Neuronal stem cell (in vitro differentiated cells): ENCODE measurements around the gene GAA.

Experiments used
- DNase-seq: peaks from one replicate; pipeline ENCODE4 v3.0.0-alpha.2; 2013; ENCODE audit warnings: low spot score
- H2AFZ ChIP-seq: one replicate; pipeline ENCODE4 v1.6.1; 2013; ENCODE audit warnings: mild to moderate bottlenecking, low read length, inconsistent platforms
- H2AK5ac ChIP-seq: 2 replicates; pipeline ENCODE4 v1.6.1; 2013; ENCODE audit warnings: low read depth, mild to moderate bottlenecking, inconsistent platforms, low read length, moderate library complexity, mixed read lengths
- H2BK120ac ChIP-seq: 2 replicates; pipeline ENCODE4 v1.6.1; 2013; ENCODE audit warnings: low read depth, mild to moderate bottlenecking, inconsistent platforms, low read length, moderate library complexity, mixed read lengths
- H2BK12ac ChIP-seq: one replicate; pipeline ENCODE4 v1.6.1; 2013; ENCODE audit warnings: low read length, inconsistent platforms
- H2BK15ac ChIP-seq: 2 replicates; pipeline ENCODE4 v1.6.1; 2013; ENCODE audit warnings: mild to moderate bottlenecking, low read length, inconsistent platforms, mixed read lengths
- H2BK5ac ChIP-seq: one replicate; pipeline ENCODE4 v1.6.1; 2013; ENCODE audit warnings: inconsistent platforms, mild to moderate bottlenecking, low read length, moderate library complexity
- H3K14ac ChIP-seq: one replicate; pipeline ENCODE4 v1.6.1; 2013; ENCODE audit warnings: low read length, inconsistent platforms
- H3K18ac ChIP-seq: 2 replicates; pipeline ENCODE4 v1.6.1; 2013; ENCODE audit warnings: low read length, inconsistent platforms
- H3K23ac ChIP-seq: 2 replicates; pipeline ENCODE4 v1.6.1; 2013; ENCODE audit warnings: low read depth, mild to moderate bottlenecking, mixed read lengths, low read length, inconsistent platforms; ENCODE audit not compliant: poor library complexity
- H3K27ac ChIP-seq: replicated peaks from 3 replicates; pipeline ENCODE4 v1.5.1; 2013; ENCODE audit warnings: low read length, inconsistent platforms
- H3K27me3 ChIP-seq, 3 experiments: 2 replicates each; pipeline ENCODE4 v1.6.1; 2013; ENCODE audit warnings: low read length in 3 of 3, mild to moderate bottlenecking in 2 of 3, inconsistent platforms in 1 of 3, low read depth in 1 of 3, mixed read lengths in 1 of 3, moderate library complexity in 1 of 3; ENCODE audit not compliant: control insufficient read depth in 3 of 3, insufficient read depth in 3 of 3
- H3K36me3 ChIP-seq, 2 donors: replicated peaks in 1 of 2; 2 replicates each; pipeline ENCODE4 v1.6.1; 2013; ENCODE audit warnings: low read length in 2 of 2; ENCODE audit not compliant: control insufficient read depth in 2 of 2, insufficient read depth in 2 of 2
- H3K4ac ChIP-seq: 2 replicates; pipeline ENCODE4 v1.6.1; 2013; ENCODE audit warnings: inconsistent platforms, mild to moderate bottlenecking, low read length, moderate library complexity
- H3K4me1 ChIP-seq, 2 donors: 1 replicate in 1 of 2; 2 replicates in 1 of 2; pipeline ENCODE4 v1.6.1; 2013; ENCODE audit warnings: low read length in 2 of 2, low read depth in 1 of 2; ENCODE audit not compliant: control insufficient read depth in 2 of 2, insufficient read depth in 1 of 2
- H3K4me2 ChIP-seq: one replicate; pipeline ENCODE4 v1.6.1; 2013; ENCODE audit warnings: mild to moderate bottlenecking, low read length, inconsistent platforms; ENCODE audit not compliant: insufficient read depth, poor library complexity, severe bottlenecking
- H3K4me3 ChIP-seq, 2 donors: 2 replicates each; pipeline ENCODE4 v1.5.1; 2013; ENCODE audit warnings: low read length in 2 of 2, mild to moderate bottlenecking in 2 of 2, inconsistent platforms in 1 of 2, moderate library complexity in 1 of 2
- H3K79me1 ChIP-seq: one replicate; pipeline ENCODE4 v1.6.1; 2013; ENCODE audit warnings: low read depth, mild to moderate bottlenecking, inconsistent platforms, low read length, moderate library complexity
- H3K9ac ChIP-seq: one replicate; pipeline ENCODE4 v1.6.1; 2013; ENCODE audit warnings: mild to moderate bottlenecking, low read depth, low read length, inconsistent platforms; ENCODE audit not compliant: poor library complexity
- H3K9me3 ChIP-seq, 2 donors: replicated peaks in 1 of 2; 2 replicates each; pipeline versions ENCODE3 to v1.6.1; 2013; ENCODE audit warnings: low read length in 2 of 2, mild to moderate bottlenecking in 2 of 2, inconsistent platforms in 1 of 2, low read depth in 1 of 2, mixed read lengths in 1 of 2, moderate library complexity in 1 of 2; ENCODE audit not compliant: control insufficient read depth in 2 of 2, insufficient read depth in 1 of 2
- H4K8ac ChIP-seq: one replicate; pipeline ENCODE4 v1.6.1; 2013; ENCODE audit warnings: low read depth, mild to moderate bottlenecking, inconsistent platforms, low read length, moderate library complexity
- H4K91ac ChIP-seq: one replicate; pipeline ENCODE4 v1.6.1; 2013; ENCODE audit warnings: low read length, low read depth, mild to moderate bottlenecking, inconsistent platforms; ENCODE audit not compliant: poor library complexity
- WGBS, 2 donors: extraction: QIAGEN DNeasy Blood & Tissue Kit; methylation state at CpG; one replicate each; pipeline ENCODE4 v1.1.7; 2013; ENCODE audit warnings: missing lambda C conversion rate in 2 of 2, mixed read lengths in 1 of 2; ENCODE audit not compliant: insufficient read length in 2 of 2, insufficient replicate concordance in 1 of 2; ENCODE audit errors: extremely low coverage in 2 of 2; 5-methylcytosine and 5-hydroxymethylcytosine counted together

The GAA gene

DNA sequence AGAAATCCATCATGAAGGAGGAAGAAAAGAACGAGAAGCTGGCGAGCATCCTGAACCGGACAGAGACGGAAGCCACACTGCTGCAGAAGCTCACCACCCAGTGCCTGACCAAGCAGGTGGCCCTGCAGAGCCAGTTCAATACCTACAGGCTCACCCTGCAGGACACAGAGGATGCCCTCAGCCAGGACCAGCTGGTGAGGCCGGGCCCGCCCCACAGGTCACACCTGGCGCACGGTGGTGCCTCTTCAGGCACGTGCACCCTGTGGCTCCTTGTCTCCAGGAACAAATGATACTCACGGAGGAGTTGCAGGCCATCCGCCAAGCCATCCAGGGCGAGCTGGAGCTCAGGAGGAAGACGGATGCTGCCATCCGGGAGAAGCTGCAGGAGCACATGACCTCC is 19.8 kb upstream of the GAA start:
- no peak for DNase-seq
- H2BK5ac ChIP-seq, result peak overlapping the region; percentile 45
- H3K4me2 ChIP-seq, result no peak overlapping the region
- H3K79me1 ChIP-seq, result no peaks in the 10 kb centered on the region
- H3K27me3 ChIP-seq, result no peaks in the 10 kb centered on the region
- peaks cover 0 to 5% of the 10 kb centered on the region in 2 donors for H3K36me3 ChIP-seq
- peak overlapping the region; percentile 79 for H4K91ac ChIP-seq
- H3K4me3 ChIP-seq, result peak overlapping the region in 1 of 2 donors; percentile 59
- WGBS, 2 donors, result no CpG with 5 or more reads among the region's 14 CpGs
- H3K14ac ChIP-seq, result no peak overlapping the region
- H3K18ac ChIP-seq, result no peak overlapping the region
- H3K9me3 ChIP-seq, result peaks cover 0 to 7% of the 10 kb centered on the region in 2 donors
- H3K9ac ChIP-seq, result no peak overlapping the region
- H2AK5ac ChIP-seq, result no peak overlapping the region
- H3K4ac ChIP-seq, result no peak overlapping the region
- H4K8ac ChIP-seq, result no peak overlapping the region
- no peak overlapping the region for H2BK12ac ChIP-seq
- no peak overlapping the region for H2BK120ac ChIP-seq
- H3K27ac ChIP-seq, result no peak overlapping the region
- H2AFZ ChIP-seq, result no peak overlapping the region
- peak overlapping the region; percentile 13 for H2BK15ac ChIP-seq
- H3K4me1 ChIP-seq, result peaks cover 4 to 6% of the 10 kb centered on the region in 2 donors
- peak overlapping the region; percentile 35 for H3K23ac ChIP-seq

- Histone ChIP-seq H4K91ac (no peak overlapping the region), H3K4me2 (no peak overlapping the region), H3K36me3 (peaks cover 0 to 5% of the 10 kb centered on the region in 2 donors), H2BK15ac (no peak overlapping the region), H2BK12ac (no peak overlapping the region), H3K9me3 (peaks cover 0 to 3% of the 10 kb centered on the region in 2 donors), H3K4me3 (no peak overlapping the region), H3K23ac (no peak overlapping the region), H3K9ac (no peak overlapping the region), H3K79me1 (no peaks in the 10 kb centered on the region), H3K18ac (peak overlapping the region; percentile 81), H2AFZ (peak overlapping the region; percentile 88), H2BK5ac (peak overlapping the region; percentile 61), H4K8ac (no peak overlapping the region), H3K27ac (no peak overlapping the region), H3K4ac (no peak overlapping the region), H2AK5ac (peak overlapping the region; percentile 97), H3K4me1 (peaks cover 4 to 6% of the 10 kb centered on the region in 2 donors), H3K14ac (no peak overlapping the region), H2BK120ac (no peak overlapping the region), H3K27me3 (no peaks in the 10 kb centered on the region)
- no CpG with 5 or more reads among the region's 20 CpGs for WGBS, 2 donors
- peak; percentile 73 for DNase-seq
Measured at GRCh38 chr17:80082403-80083135, 18.8 kb upstream of the GAA start.

- H3K4me3 ChIP-seq, result no peak overlapping the region
- H3K4ac ChIP-seq, result no peak overlapping the region
- no peak overlapping the region for H4K8ac ChIP-seq
- no peak overlapping the region for H2BK120ac ChIP-seq
- whole genome bisulfite sequencing, 2 donors, result no CpG with 5 or more reads among the region's 13 CpGs
- H2AFZ ChIP-seq, result peak overlapping the region; percentile 88
- H3K4me1 ChIP-seq, result peaks cover 4 to 6% of the 10 kb centered on the region in 2 donors
- no peak overlapping the region for H3K14ac ChIP-seq
- H3K18ac ChIP-seq, result peak overlapping the region; percentile 11
- no peak for DNase-seq
- H3K23ac ChIP-seq, result peak overlapping the region; percentile 81
- H3K27me3 ChIP-seq, result no peaks in the 10 kb centered on the region
- peak overlapping the region; percentile 69 for H2BK12ac ChIP-seq
- no peaks in the 10 kb centered on the region for H3K79me1 ChIP-seq
- H3K9ac ChIP-seq, result no peak overlapping the region
- peaks cover 0 to 5% of the 10 kb centered on the region in 2 donors for H3K36me3 ChIP-seq
- no peak overlapping the region for H3K4me2 ChIP-seq
- peak overlapping the region; percentile 61 for H2BK5ac ChIP-seq
- no peak overlapping the region for H4K91ac ChIP-seq
- no peak overlapping the region for H3K27ac ChIP-seq
- no peak overlapping the region for H2BK15ac ChIP-seq
- H2AK5ac ChIP-seq, result peak overlapping the region; percentile 97
- H3K9me3 ChIP-seq, result no peaks in the 10 kb centered on the region
Measured at GRCh38 chr17:80083136-80083661, 18.2 kb upstream of the GAA start.

DNA sequence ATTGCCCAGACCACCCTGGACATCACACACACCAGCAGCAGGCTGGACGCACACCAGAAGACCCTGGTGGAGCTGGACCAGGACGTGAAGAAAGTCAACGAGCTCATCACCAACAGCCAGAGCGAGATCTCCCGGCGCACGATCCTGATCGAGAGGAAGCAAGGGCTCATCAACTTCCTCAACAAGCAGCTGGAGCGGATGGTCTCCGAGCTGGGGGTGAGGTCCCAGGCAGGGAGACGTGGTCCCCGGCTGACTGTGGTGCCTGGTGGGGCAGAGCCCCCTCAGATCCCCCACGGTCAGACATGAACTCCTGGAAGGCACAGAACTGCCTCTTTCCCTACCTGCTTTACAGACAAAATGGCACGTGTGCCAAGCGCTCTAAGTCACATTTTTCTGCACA is 16.6 kb upstream of the GAA start:
- H2BK120ac ChIP-seq, result no peak overlapping the region
- no CpG with 5 or more reads among the region's 15 CpGs for WGBS, 2 donors
- DNase-seq, result no peak
- no peak overlapping the region for H3K27ac ChIP-seq
- peaks cover 4 to 6% of the 10 kb centered on the region in 2 donors for H3K4me1 ChIP-seq
- H4K91ac ChIP-seq, result no peak overlapping the region
- H3K18ac ChIP-seq, result no peak overlapping the region
- H3K36me3 ChIP-seq, result peaks cover 0 to 5% of the 10 kb centered on the region in 2 donors
- no peak overlapping the region for H2BK5ac ChIP-seq
- H2AK5ac ChIP-seq, result no peak overlapping the region
- H3K4me3 ChIP-seq, result no peak overlapping the region
- H2BK15ac ChIP-seq, result no peak overlapping the region
- H4K8ac ChIP-seq, result no peak overlapping the region
- no peaks in the 10 kb centered on the region for H3K79me1 ChIP-seq
- no peaks in the 10 kb centered on the region for H3K9me3 ChIP-seq
- H3K4ac ChIP-seq, result no peak overlapping the region
- no peak overlapping the region for H3K23ac ChIP-seq
- H3K27me3 ChIP-seq, result no peaks in the 10 kb centered on the region
- H3K14ac ChIP-seq, result no peak overlapping the region
- no peak overlapping the region for H2BK12ac ChIP-seq
- H2AFZ ChIP-seq, result no peak overlapping the region
- no peak overlapping the region for H3K4me2 ChIP-seq
- no peak overlapping the region for H3K9ac ChIP-seq
